IMR-90 (cell line): ENCODE data around the gene EXOSC1. TPM values are rescaled to one million over a fixed set of nuclear protein-coding genes. Genes with fewer than 3 reads are reported as not detected.
A peak's percentile ranks its signal among the peaks of the same experiment; 100 is the strongest.

ENCODE experiments used
- CEBPB ChIP-seq: IDR thresholded peaks from 2 replicates; pipeline ENCODE4 v1.6.1; 2012; ENCODE audit warnings: low read depth, low read length, improper control_type of control experiment
- CHD1 ChIP-seq: IDR thresholded peaks from 2 replicates; pipeline ENCODE4 v1.6.1; 2012; ENCODE audit warnings: low read depth, low read length, improper control_type of control experiment
- MAFK ChIP-seq: IDR thresholded peaks from 2 replicates; pipeline ENCODE4 v1.6.1; 2012; ENCODE audit warnings: low read depth, low read length, improper control_type of control experiment
- RAD21 ChIP-seq: IDR thresholded peaks from 2 replicates; pipeline ENCODE4 v1.6.1; 2012; ENCODE audit warnings: low read length, improper control_type of control experiment
- RFX5 ChIP-seq: IDR thresholded peaks from 2 replicates; pipeline ENCODE4 v1.8.0; 2012; ENCODE audit warnings: low read depth, mild to moderate bottlenecking, low read length, moderate library complexity
- polyA plus RNA-seq, 3 experiments: library from polyadenylated mRNA; depleted of rRNA; stranded (reverse); fragments of >200 nt; gene quantifications; 2 replicates each; pipeline ENCODE4 v1.2.3, GENCODE V29; 2012; ENCODE audit warnings: low replicate concordance in 1 of 3
- total RNA-seq: library from RNA; depleted of rRNA; stranded (reverse); fragments of >200 nt; gene quantifications from 2 replicates; pipeline ENCODE4 v1.2.3, GENCODE V29; 2012
- TF ChIP-seq, protein P1 (sequence below): fragments of 150-350 bp; IDR thresholded peaks from 2 replicates; pipeline ENCODE4 v1.6.1; 2017; ENCODE audit warnings: mild to moderate bottlenecking, antibody characterized with exemption, low read length, low read depth

EXOSC1 gene
- total and polyA plus RNA-seq, 2 of the 4 experiments (the other 2 are of a cell fraction) = 49.7 to 51.6 TPM

DNA sequence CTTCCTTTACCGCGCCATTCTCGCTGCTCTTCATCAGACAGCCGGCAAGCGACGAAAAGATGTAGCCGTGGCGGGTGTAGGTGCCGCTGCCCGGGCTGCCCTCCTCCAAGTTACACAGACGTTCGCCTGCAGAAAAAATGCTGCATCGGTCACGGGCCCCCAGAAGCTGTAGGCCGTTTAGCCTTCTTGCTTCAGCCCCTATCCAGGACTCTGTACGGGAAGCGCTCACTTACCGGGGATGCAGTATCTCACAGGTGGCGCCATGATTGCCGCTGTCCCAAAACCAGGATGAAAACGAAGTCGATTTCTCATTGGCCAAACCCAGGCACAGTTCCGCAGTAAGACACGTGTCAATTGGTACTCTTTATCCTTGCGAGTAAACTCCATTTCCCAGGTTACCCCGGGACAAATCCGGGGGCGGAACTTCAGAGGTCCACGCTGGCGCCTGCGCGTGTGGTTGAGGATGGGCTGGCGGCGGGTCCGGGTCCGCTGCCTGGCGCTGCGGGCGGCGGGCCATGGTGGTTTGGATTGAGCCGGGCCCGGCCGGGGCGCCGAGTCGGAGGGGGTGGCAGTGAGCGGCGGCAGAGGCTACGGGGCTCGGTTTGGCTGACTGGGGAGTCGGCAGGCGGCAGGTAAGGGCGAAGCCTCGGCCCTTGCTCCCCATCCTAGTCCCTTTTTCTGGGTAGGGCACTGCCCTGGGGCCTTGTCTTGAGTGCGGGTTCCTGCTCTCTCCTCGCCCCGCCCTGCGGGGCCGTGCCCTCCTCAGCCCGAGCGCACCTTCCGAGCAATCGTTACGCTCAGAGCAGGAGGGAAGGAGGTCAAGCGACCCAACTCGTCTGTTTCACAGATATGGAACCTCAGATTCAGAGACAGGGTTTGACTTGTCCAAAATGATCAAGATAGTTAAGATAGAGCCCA, at the start of gene EXOSC1, which contains the start of gene ZDHHC16 (continued):
- TF ChIP-seq, protein P1, sequence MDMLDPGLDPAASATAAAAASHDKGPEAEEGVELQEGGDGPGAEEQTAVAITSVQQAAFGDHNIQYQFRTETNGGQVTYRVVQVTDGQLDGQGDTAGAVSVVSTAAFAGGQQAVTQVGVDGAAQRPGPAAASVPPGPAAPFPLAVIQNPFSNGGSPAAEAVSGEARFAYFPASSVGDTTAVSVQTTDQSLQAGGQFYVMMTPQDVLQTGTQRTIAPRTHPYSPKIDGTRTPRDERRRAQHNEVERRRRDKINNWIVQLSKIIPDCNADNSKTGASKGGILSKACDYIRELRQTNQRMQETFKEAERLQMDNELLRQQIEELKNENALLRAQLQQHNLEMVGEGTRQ = peak; percentile 85
- no peak for TF ChIP-seq MAFK
- peak; percentile 13; the same call in 1 of the 2 replicates for TF ChIP-seq RAD21
- TF ChIP-seq CHD1 = no peak
- 0 out of 2 replicates have a peak, but pooled peaks have one; percentile 6 for TF ChIP-seq CEBPB
- TF ChIP-seq RFX5 = no peak
